Thymus (tissue), 11 donors: ENCODE measurements around the gene CDX1. TPM values are rescaled to one million over a fixed set of nuclear protein-coding genes. Genes with fewer than 3 reads are reported as not detected.

Source experiments
- DNase-seq, 9 donors: peaks; one replicate each; pipeline ENCODE4 v3.0.0-alpha.2; 2013; ENCODE audit warnings: low spot score in 9 of 9, low read depth in 6 of 9, missing footprints in 1 of 9
- H3K27ac ChIP-seq, 2 donors: one replicate each; pipeline ENCODE4 v1.5.1; 2013; ENCODE audit warnings: control low read depth in 1 of 2, low read depth in 1 of 2, low read length in 1 of 2, mild to moderate bottlenecking in 1 of 2, moderate library complexity in 1 of 2
- H3K27me3 ChIP-seq, 2 donors: one replicate each; pipeline ENCODE4 v1.5.1; 2013; ENCODE audit warnings: low read length in 1 of 2; ENCODE audit not compliant: control insufficient read depth in 2 of 2, insufficient read depth in 1 of 2
- H3K36me3 ChIP-seq, 2 donors: one replicate each; pipeline ENCODE4 v1.5.1; 2013; ENCODE audit warnings: low read length in 1 of 2, mild to moderate bottlenecking in 1 of 2, moderate library complexity in 1 of 2; ENCODE audit not compliant: control insufficient read depth in 2 of 2, insufficient read depth in 2 of 2
- H3K4me1 ChIP-seq, 2 donors: one replicate each; pipeline ENCODE4 v1.5.1; 2013; ENCODE audit warnings: low read length in 2 of 2; ENCODE audit not compliant: control insufficient read depth in 2 of 2, insufficient read depth in 2 of 2
- H3K4me3 ChIP-seq, 2 donors: one replicate each; pipeline ENCODE4 v1.5.1; 2013; ENCODE audit warnings: low read length in 2 of 2, control low read depth in 1 of 2, mild to moderate bottlenecking in 1 of 2
- H3K9me3 ChIP-seq, 2 donors: one replicate each; pipeline ENCODE4 v1.5.1; 2013; ENCODE audit warnings: low read length in 1 of 2, mild to moderate bottlenecking in 1 of 2; ENCODE audit not compliant: control insufficient read depth in 2 of 2, insufficient read depth in 1 of 2
- WGBS: extraction: QIAGEN DNeasy Blood & Tissue Kit; methylation state at CpG from one replicate; pipeline ENCODE4 v1.1.7; 2013; 5-methylcytosine and 5-hydroxymethylcytosine counted together
- polyA plus RNA-seq: library from polyadenylated mRNA; stranded (reverse); fragments of 200-250 nt; gene quantifications from one replicate; pipeline ENCODE4 v1.2.3, GENCODE V29; 2013
- total RNA-seq: library from RNA; stranded (reverse); fragments of 120-200 nt; gene quantifications from one replicate; pipeline ENCODE4 v1.2.4, GENCODE V29; 2013
- donor health status: healthy.

Gene CDX1
- total and polyA plus RNA-seq, 2 donors, result 0.85 to 1.3 TPM

DNA sequence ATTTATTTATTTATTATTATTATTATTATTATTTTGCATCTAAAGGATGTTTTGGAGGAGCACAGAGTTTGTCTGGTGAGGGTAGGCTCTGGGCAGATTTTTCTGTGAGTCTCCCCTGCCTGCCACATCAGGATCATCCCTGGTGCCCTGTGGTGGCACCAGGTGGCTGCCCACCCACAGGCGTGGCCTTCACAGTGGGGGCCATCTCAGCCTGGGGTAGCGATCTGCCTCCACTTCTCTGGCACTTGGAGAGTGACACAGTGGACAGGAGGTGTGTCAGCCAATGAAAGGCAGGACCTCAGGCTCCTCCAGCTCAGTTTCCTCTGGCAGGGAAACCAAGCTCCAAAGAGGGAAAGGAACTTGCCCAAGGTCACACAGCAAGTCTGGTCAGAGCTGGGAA is 53.3 kb downstream of the CDX1 start:
- Histone ChIP-seq H3K9me3 (no peaks in the 10 kb centered on the region), H3K36me3 (no peaks in the 10 kb centered on the region), H3K4me3 (no peak overlapping the region), H3K27me3 (peaks cover 0 to 12% of the 10 kb centered on the region in 2 donors), H3K27ac (no peak overlapping the region), H3K4me1 (no peaks in the 10 kb centered on the region)
- DNase-seq, result no peak
- 95% methylated on average over 2 of the region's 2 CpGs for WGBS

DNA sequence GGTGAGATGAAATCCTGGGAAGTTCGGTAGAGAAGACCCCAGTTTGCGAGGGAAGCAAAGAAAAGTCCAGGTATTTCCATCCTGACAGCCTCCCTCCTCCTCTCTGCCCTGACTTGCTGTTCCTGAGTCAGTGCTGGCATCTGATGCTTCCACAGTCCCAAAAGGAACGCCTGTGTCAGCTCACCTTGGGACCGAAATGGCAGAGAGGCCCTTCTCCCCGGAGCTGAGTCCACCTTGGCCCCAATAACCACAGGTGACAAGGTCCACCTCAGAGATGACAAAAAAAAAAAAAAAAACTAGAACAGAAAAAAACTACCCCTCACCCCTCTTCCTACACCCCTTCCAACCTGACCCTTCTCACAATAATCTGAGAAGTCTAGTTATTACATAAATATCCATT is 54.9 kb downstream of the CDX1 start:
- WGBS, result 92% methylated on average over 5 of the region's 5 CpGs

DNA sequence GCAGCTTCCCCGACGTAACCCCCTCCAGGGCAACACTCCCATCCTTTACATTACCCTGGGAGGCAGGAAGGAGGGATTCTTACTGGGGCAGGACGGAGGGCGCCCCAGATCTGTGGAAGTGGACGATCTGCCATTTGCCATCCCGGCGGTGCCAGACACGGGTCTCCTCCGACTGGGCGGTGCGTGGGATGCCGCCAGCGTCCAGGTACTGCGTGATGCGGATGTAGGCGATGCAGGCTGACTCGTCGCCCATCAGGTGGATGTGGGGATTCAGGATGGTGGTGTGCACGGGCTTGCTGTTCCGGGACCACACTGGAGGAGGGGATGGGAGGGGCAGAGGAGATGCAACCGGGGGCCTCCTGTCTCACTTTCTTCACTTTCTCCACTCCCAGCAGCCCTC is 56.3 kb downstream of the CDX1 start:
- H3K36me3 ChIP-seq, result no peaks in the 10 kb centered on the region
- no peak for DNase-seq
- no peaks in the 10 kb centered on the region for H3K4me1 ChIP-seq
- H3K9me3 ChIP-seq, result no peaks in the 10 kb centered on the region
- H3K4me3 ChIP-seq, result no peak overlapping the region
- H3K27ac ChIP-seq, result no peak overlapping the region
- WGBS, result 96% methylated on average over 21 of the region's 21 CpGs
- H3K27me3 ChIP-seq, result peaks cover 0 to under 1% of the 10 kb centered on the region in 2 donors

More for the DNA sequence above, 54.9 kb downstream of the CDX1 start:
- Histone ChIP-seq H3K27me3 (peaks cover 0 to 12% of the 10 kb centered on the region in 2 donors), H3K4me3 (no peak overlapping the region), H3K9me3 (no peaks in the 10 kb centered on the region), H3K27ac (no peak overlapping the region), H3K4me1 (no peaks in the 10 kb centered on the region), H3K36me3 (no peaks in the 10 kb centered on the region)
- no peak for DNase-seq

DNA sequence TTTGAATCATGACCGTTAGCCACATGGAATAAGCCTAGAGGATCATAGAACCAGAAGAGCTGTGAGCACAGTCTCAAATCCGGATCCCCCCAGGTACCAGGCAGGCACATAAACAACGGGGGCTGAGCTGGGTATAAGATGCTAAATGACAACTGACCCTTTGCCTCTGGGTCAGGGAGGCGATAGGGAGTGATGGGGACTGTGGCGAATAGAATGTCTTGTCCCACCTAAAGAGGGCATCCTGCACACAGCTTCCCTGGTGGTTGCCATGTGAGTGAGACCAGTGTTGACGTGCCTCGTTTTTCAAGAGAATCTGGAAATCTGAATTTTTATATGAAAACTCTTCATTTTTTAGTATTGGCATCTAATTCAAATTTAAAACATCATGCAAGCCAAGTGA is 56.9 kb downstream of the CDX1 start:
- no peaks in the 10 kb centered on the region for H3K27me3 ChIP-seq
- no peak for DNase-seq
- no peaks in the 10 kb centered on the region for H3K9me3 ChIP-seq
- H3K4me1 ChIP-seq, result no peaks in the 10 kb centered on the region
- WGBS, result 94% methylated on average over 7 of the region's 7 CpGs
- H3K27ac ChIP-seq, result no peak overlapping the region
- no peak overlapping the region for H3K4me3 ChIP-seq
- H3K36me3 ChIP-seq, result no peaks in the 10 kb centered on the region

DNA sequence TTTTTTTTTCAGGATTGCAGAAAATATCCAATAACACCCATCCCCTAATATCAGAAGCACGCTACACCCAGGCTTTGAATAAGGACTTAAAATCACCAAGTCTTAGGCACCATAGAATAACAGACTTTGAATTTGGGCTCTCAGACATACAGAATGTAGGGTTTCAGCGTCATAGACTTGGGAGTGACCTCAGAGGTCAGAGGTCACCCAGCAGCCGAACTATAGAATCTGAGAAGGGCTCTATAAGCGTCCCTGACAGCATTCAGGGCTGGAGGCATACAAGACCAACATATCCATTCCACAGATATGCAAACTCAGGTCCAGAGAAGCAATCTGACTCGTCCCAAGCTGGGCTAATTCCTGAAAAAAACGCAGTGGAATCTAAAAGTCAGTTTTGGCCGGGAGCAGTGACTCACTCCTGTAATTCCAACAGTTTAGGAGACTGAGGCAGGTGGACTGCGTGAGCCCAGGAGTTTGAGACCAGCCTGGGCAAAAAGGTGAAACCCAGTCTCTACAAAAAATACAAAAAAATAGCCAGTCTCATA is 58.0 kb downstream of the CDX1 start:
- H3K4me1 ChIP-seq, result no peaks in the 10 kb centered on the region
- H3K4me3 ChIP-seq, result no peak overlapping the region
- no peaks in the 10 kb centered on the region for H3K9me3 ChIP-seq
- H3K27ac ChIP-seq, result no peak overlapping the region
- no peaks in the 10 kb centered on the region for H3K36me3 ChIP-seq
- 89% methylated on average over 8 of the region's 8 CpGs for WGBS
- no peak for DNase-seq
- no peaks in the 10 kb centered on the region for H3K27me3 ChIP-seq

DNA sequence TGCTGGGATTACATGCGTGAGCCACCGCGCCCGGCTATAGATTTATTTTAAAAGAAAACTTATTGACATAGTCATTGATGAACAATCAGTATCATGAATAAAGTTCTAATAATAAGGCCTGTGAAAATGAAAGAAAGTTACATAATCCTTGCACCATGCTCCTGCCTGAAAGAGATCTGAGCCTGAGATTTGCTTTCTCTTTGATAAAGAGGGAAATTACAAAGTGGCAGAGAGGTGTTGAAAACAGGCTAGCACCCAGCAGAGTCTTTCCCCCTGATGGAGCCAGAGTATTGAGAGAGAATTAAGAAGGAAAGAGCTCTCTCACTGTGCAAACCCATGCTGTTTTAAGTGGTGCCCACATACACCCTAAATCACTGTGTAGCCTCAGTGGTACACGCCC is 60.5 kb downstream of the CDX1 start:
- DNase-seq, result no peak
- WGBS, result 98% methylated on average over 5 of the region's 5 CpGs

DNA sequence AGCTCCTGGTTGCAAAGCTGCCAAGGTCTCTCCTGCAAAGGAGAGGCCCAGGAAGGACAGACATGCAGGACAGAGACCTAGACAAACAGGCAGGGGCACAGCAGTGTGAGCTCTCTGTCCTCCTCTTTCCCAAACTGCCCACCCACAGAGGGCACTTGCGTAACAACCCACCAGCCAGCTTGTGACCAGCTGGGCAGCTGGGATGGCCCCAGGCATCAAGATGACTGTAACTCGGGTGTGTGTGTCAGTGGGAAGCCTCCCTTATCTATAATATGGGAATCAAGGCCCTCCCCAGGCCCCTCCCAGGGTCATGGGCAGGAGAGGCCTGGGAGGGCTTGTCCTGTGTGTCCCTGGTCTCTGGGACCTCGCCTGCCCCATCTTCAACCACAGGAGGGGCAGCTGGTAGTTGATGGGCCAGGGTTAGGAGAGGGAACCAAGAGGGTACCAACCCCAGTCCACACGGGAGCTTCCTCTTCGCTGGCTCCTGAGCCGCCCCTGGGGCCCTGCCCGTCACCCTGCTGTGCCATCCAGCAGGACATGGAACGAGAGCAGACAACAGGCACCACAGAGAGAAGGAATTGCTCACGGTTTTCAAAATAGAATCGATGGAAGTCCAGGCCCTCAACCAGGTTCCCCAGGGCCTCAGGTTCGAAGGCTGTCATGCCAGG is 61.2 kb downstream of the CDX1 start:
- WGBS, result 92% methylated on average over 11 of the region's 11 CpGs
- Histone ChIP-seq H3K27me3 (no peaks in the 10 kb centered on the region), H3K4me1 (no peaks in the 10 kb centered on the region), H3K9me3 (no peaks in the 10 kb centered on the region), H3K4me3 (no peak overlapping the region), H3K27ac (no peak overlapping the region), H3K36me3 (no peaks in the 10 kb centered on the region)
- DNase-seq, result no peak

More for the DNA sequence above, 60.5 kb downstream of the CDX1 start:
- Histone ChIP-seq H3K9me3 (no peaks in the 10 kb centered on the region), H3K27me3 (no peaks in the 10 kb centered on the region), H3K4me3 (no peak overlapping the region), H3K4me1 (no peaks in the 10 kb centered on the region), H3K36me3 (no peaks in the 10 kb centered on the region), H3K27ac (no peak overlapping the region)

DNA sequence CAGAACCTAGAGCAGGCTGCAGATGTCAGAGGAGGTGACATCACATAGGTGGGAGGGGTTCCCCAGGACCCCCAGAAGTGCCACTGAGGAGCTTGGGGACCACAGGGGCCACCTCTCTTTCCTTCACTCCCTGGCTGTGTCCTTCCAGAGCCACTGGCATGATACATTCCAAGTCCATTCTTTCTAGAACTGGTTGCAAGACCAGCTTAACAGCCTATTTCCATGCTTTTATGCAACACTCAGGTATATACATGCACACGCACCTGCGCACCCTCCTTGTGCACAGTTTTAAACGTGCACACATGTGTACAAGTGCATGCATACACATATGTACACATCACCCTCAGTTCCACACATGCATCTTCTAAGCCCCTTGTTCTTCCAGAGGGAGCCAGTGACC is 63.0 kb downstream of the CDX1 start:
- Histone ChIP-seq H3K27me3 (no peaks in the 10 kb centered on the region), H3K9me3 (no peaks in the 10 kb centered on the region), H3K4me3 (no peak overlapping the region), H3K4me1 (no peaks in the 10 kb centered on the region), H3K27ac (no peak overlapping the region), H3K36me3 (no peaks in the 10 kb centered on the region)
- 95% methylated on average over 3 of the region's 3 CpGs for WGBS
- no peak for DNase-seq

DNA sequence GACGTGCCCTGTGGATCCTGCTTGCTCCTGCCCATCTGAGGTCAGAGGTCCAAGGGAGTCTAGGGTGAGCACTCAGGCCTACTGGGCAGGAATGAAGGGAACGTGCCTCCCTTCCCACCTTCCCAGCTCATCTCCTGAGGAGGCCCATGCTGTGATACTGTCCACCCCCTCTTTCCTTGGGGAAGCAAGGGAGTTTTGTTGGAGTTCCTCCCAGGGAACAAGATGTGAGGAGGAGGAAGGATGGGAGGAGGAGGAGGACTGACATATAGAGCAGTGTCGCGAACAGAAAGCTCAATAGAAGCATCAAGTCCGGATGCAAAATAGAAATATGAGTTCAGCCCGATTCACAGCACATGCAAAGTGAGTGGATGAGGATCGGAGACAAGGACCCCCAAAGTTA is 64.3 kb downstream of the CDX1 start:
- DNase-seq, result no peak
- WGBS, result 96% methylated on average over 7 of the region's 7 CpGs
- Histone ChIP-seq H3K36me3 (no peaks in the 10 kb centered on the region), H3K9me3 (no peaks in the 10 kb centered on the region), H3K27me3 (no peaks in the 10 kb centered on the region), H3K27ac (no peak overlapping the region), H3K4me3 (no peak overlapping the region), H3K4me1 (no peaks in the 10 kb centered on the region)
